GM13976 (cell line): Measurements from ENCODE around the gene SLIT1.

Experiments used
- DNase-seq: peaks from one replicate; pipeline ENCODE4 v3.0.0; 2012; ENCODE audit warnings: low spot score
- in situ Hi-C: fragments of 300-500 bp; cut with MboI; formaldehyde crosslinking; loops from one replicate; pipeline ENCODE4 v1.12.0; 2022; ENCODE audit warnings: low sequenced_read_pairs, mixed read lengths, inconsistent platforms; ENCODE audit not compliant: unreplicated experiment
- TF ChIP-seq, protein P1 (sequence below): IDR thresholded peaks from 2 replicates; pipeline ENCODE4 v1.5.1; 2012; ENCODE audit warnings: borderline replicate concordance, mild to moderate bottlenecking; ENCODE audit not compliant: insufficient read depth; ENCODE audit errors: extremely low read depth, missing control alignments, control extremely low read depth

SLIT1 gene

DNA sequence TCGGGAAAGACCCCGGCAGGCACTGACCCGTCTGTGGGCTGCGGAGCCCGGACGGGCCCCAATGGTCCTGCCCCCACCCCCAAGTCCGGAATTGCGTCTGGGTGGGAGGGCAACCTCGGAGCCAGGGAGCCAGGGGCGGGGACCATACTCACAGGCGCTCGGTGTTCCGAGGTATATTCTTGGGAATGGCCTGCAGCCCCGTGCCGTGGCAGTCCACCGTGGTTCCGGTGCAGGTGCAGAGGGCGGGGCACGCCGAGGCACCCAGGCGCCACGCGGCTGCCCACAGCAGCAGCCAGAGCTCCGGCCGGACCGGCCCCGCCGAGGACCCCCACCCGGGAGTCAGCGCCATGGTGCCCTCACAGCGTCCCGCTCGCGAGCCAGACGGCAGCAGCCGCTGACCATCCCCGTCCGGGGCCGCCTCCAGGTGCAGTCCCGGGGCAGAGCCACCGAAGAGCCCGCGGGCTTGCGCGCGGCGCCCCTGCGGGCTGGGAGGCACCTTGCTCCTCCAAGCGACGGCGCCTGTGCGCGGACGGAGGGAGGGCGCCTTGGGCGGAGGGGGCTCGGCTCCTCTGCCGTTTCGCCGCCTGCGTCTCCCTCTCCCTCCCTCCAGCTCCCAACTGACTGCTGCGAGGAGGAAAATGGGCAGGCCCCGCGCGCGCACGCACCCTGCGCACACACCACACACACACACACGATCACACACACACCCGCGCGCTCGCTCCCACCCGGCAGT lies at the start of gene SLIT1:
TSS of gene SLIT1 (minus strand) at position 634 of the 733 bp plus-strand sequence. CDS start at position 349, 285 bp downstream.
- TF ChIP-seq, protein P1, sequence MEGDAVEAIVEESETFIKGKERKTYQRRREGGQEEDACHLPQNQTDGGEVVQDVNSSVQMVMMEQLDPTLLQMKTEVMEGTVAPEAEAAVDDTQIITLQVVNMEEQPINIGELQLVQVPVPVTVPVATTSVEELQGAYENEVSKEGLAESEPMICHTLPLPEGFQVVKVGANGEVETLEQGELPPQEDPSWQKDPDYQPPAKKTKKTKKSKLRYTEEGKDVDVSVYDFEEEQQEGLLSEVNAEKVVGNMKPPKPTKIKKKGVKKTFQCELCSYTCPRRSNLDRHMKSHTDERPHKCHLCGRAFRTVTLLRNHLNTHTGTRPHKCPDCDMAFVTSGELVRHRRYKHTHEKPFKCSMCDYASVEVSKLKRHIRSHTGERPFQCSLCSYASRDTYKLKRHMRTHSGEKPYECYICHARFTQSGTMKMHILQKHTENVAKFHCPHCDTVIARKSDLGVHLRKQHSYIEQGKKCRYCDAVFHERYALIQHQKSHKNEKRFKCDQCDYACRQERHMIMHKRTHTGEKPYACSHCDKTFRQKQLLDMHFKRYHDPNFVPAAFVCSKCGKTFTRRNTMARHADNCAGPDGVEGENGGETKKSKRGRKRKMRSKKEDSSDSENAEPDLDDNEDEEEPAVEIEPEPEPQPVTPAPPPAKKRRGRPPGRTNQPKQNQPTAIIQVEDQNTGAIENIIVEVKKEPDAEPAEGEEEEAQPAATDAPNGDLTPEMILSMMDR: no peak
- in situ Hi-C loops: no loop called here
- no peak for DNase-seq

DNA sequence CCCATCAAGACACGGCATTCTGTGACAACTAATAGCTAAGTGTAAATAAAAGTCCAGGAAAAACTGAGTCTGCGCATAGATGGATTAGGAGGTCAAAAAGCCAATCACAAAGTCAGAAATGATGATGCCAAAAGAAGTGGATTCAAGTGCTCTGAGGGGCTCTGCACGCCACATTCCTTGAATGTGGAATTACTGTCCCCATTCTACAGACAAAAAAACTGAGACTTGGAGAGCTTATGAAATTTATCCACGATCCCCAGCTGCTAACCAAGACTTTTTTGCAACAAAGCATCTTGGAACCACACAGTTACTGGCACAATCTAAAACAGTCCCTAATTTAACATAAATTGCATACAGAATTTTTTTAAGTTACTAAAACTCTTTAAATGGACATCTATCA lies 49.6 kb upstream of the SLIT1 start:
- DNase-seq: no peak
- in situ Hi-C loops: no loop called here
- TF ChIP-seq, protein P1: no peak

DNA sequence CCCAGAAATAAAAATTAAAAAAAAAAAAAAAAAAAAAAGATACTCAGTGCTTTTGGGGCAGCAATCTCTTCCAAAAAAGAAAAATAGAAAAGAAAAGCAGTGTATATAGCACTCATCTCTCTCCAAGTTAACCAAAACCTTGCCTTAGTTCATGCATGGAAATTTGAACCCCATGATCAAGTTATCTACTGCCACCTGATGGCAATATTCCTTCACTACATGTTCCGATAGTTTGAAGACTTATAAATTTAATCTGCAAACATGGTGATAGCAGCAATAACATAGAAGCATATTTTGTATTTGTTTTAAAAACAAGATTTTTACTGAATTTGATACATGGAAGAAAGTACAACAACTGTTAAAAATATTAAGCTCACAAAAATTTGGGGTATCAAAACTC lies 48.6 kb upstream of the SLIT1 start:
- DNase-seq: no peak
- TF ChIP-seq, protein P1: peak; percentile 15
- in situ Hi-C loops: no loop called here

DNA sequence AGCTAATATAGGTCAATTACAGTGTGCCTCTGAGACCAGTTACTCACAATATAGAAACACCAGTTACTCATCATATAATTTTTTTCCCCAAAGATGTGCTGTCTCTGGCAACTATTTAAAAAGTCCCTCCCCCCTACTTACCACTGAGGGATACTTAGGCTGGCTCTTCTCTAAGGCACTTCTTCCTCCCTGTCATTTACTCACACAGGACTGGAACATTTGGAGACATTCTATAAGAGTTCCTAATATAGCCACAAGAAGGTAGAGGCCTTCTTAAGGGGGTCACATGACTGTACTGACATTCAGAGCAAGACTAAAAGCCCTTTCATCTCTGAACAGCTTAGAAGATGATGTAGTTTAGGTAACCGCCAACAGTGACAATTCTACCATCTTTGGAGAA lies 44.4 kb upstream of the SLIT1 start:
- in situ Hi-C loops: no loop called here
- TF ChIP-seq, protein P1: no peak
- no peak for DNase-seq

DNA sequence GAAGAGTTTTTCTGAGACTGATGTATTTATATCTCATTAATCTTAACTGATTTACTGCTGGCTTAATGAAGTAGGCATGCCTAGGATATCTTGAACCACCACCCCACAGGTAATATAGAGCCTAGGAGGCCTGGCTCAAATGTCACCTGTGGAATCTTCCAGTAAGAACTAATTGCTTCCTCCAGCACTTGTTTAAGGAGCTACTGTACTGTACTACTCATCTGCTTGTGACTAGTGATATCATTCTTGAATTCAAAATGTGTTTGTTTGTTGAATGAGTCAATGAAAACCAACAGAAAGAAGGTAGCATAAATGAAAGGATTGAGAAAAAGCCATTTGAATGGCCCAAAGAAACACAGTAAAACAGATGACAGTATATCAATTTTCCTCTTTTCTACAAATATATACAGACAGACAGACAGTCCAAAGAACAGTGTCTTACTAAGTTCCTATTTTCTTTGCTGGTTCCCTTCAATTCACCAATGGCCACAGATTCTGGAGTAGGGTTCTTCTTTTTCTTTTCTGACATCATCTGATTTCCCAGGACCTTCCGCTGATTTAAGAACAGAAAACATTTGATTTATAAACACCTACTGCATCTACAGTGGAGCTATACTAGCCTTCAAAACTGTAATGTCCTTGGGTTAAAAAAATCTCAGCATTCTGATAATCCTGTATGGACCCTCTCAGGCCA lies 43.7 kb upstream of the SLIT1 start:
- TF ChIP-seq, protein P1: no peak
- in situ Hi-C loops: no loop called here
- no peak for DNase-seq

DNA sequence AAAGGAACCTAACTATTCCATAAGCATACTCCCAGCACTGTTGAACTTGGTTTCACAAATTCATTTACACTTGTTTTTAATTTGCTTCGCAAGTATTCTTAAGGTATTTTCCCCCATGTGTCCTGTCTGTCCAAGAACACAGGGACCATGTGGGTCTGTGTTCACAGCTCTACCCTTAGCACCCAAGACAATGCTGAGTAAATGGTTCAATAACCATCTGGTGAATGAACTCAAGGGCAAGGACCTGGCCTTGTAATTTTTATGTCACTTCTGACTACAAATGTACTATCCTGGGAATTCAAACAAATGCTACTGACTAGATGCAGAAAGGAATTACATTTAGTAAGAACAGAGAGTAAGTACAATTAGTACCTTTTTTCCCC lies 43.0 kb upstream of the SLIT1 start:
- TF ChIP-seq, protein P1: no peak
- DNase-seq: no peak
- in situ Hi-C loops: no loop called here
